Measurements from ENCODE around the gene PRSS35. TPM values are rescaled to one million over a fixed set of nuclear protein-coding genes. Genes with fewer than 3 reads are reported as not detected.

PRSS35 gene
- total and polyA plus RNA-seq, 2 of the 8 experiments (the other 6 are each of a cell fraction or from before 2014, with no cell fraction given): 1.3 to 2.9 TPM

DNA sequence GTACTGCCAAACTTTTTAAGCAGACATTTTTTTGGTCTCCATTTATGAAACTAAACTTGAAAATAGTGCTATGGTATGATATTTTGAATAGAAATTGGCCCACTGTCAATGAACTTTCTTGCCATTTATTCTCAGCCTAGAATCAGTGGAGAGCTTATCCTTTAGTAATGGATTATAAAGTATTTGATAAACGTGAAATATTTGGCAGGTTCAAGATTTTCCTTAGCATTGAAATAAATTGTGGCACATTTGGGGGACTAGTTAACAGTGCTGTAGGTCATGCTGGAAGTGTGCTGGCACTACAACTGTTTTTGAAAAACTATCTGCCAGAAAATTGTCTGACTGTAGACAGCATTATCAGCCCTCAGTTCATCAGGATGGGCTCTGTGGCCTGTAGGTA lies 2.1 kb downstream of the PRSS35 start:
- no peaks in the 10 kb centered on the region for H4K20me1 ChIP-seq (replicated peaks in 1 of 2; ENCODE audit: control insufficient read depth in 1 of 2, insufficient read depth in 2 of 2, low read length in 2 of 2)
- H2BK20ac ChIP-seq (ENCODE audit: low read length): no peak overlapping the region
- no peak overlapping the region for H3K4me2 ChIP-seq (ENCODE audit: insufficient read depth in 1 of 2, low read depth in 2 of 2, low read length in 2 of 2)
- peaks cover 0 to 4% (median 0%) of the 10 kb centered on the region in 4 experiments; a peak in 3 of 7 replicates for H3K4me1 ChIP-seq (replicated peaks in 1 of 4; ENCODE audit: control insufficient read depth in 3 of 4, insufficient read depth in 4 of 4, low read length in 3 of 4)
- H2BK5ac ChIP-seq (ENCODE audit: low read depth, low read length): no peak overlapping the region
- no peak overlapping the region for H3K18ac ChIP-seq (ENCODE audit: extremely low read depth, low read length)
- H3K4me3 ChIP-seq (ENCODE audit: extremely low read depth in 1 of 4, insufficient read depth in 2 of 4, low read depth in 3 of 4, low read length in 4 of 4): no peak overlapping the region
- no peak overlapping the region for H2AFZ ChIP-seq (ENCODE audit: low read length)
- H3K79me2 ChIP-seq (ENCODE audit: control insufficient read depth in 1 of 2, insufficient read depth in 2 of 2, low read length in 2 of 2): no peaks in the 10 kb centered on the region
- no peak overlapping the region for H2AK5ac ChIP-seq (ENCODE audit: low read depth, low read length)
- 81% methylated on average over 1 of the region's 1 CpG; no CpG with 5 or more reads in 1 of the 2 experiments for WGBS, 2 experiments (ENCODE audit: extremely low coverage in 1 of 2, insufficient coverage in 1 of 2, insufficient read length in 1 of 2, insufficient replicate concordance in 2 of 2, low coverage in 1 of 2, low lambda C conversion rate in 2 of 2, missing lambda C conversion rate in 1 of 2)
- H3K56ac ChIP-seq (replicated peaks; ENCODE audit: insufficient read length, low read depth, low read length): no peak overlapping the region
- H3K23ac ChIP-seq (ENCODE audit: insufficient read length): no peak overlapping the region
- H3K27ac ChIP-seq (ENCODE audit: low read depth, low read length): no peak overlapping the region
- no peaks in the 10 kb centered on the region for H3K79me1 ChIP-seq (ENCODE audit: low read depth, low read length)
- no peak overlapping the region for H4K8ac ChIP-seq (ENCODE audit: extremely low read depth, insufficient read depth, low read length)
- no peaks in the 10 kb centered on the region for H3K27me3 ChIP-seq (replicated peaks in 1 of 4; ENCODE audit: control insufficient read depth in 3 of 4, extremely low read depth in 1 of 4, insufficient read depth in 3 of 4, low read length in 3 of 4)
- H3K23me2 ChIP-seq (ENCODE audit: low read depth, low read length): peaks cover 10% of the 10 kb centered on the region
- no peaks in the 10 kb centered on the region for H3K9me3 ChIP-seq (ENCODE audit: insufficient read depth in 2 of 2, low read depth in 1 of 2, low read length in 1 of 2)
- H2BK15ac ChIP-seq (ENCODE audit: low read length): no peak overlapping the region
- no peak overlapping the region for H4K91ac ChIP-seq (replicated peaks; ENCODE audit: insufficient read length, low read length)
- no peak for TF ChIP-seq HDAC2 (IDR thresholded peaks at IDR 0.05; ENCODE audit: borderline replicate concordance in 1 of 2, low read depth in 2 of 2, low read length in 2 of 2)
- no peak for TF ChIP-seq TEAD4 (IDR thresholded peaks at IDR 0.05; ENCODE audit: low read depth, low read length)
- TF ChIP-seq CREB1 (IDR thresholded peaks at IDR 0.05): no peak
- TF ChIP-seq SAP30 (IDR thresholded peaks at IDR 0.05; ENCODE audit: insufficient read depth, insufficient replicate concordance, low read length): no peak
- no peak for TF ChIP-seq YY1 (IDR thresholded peaks at IDR 0.05; ENCODE audit: low read depth, low read length)
- TF ChIP-seq NANOG (IDR thresholded peaks at IDR 0.05; ENCODE audit: insufficient read depth, low read depth, low read length, poor library complexity, severe bottlenecking): no peak
- no peak overlapping the region for H4K5ac ChIP-seq (ENCODE audit: insufficient read length, low read depth, low read length)
- CTCF ChIA-PET (ENCODE audit: partially characterized antibody): interaction anchor here (0.6 to 15.4 kb wide), 34 partner anchors 8 to 448 kb away, joined by 3 to 310 read pairs (median 5); partner anchors contain the start of genes DOP1A and UBE3D
- POLR2A ChIA-PET (ENCODE audit: partially characterized antibody): no interaction called here
- no peak overlapping the region for H3K14ac ChIP-seq (ENCODE audit: insufficient read length)
- no peak overlapping the region for H2BK120ac ChIP-seq (replicated peaks; ENCODE audit: low read depth, low read length)
- no peak for DNase-seq (ENCODE audit: low read depth in 1 of 2, low spot score in 2 of 2)
- no peak overlapping the region for H2BK12ac ChIP-seq (ENCODE audit: low read depth, low read length)
- no peaks in the 10 kb centered on the region for H3K36me3 ChIP-seq (ENCODE audit: control insufficient read depth in 2 of 4, insufficient read depth in 4 of 4, low read length in 3 of 4)
- H3K4ac ChIP-seq (replicated peaks; ENCODE audit: insufficient read length, low read depth, low read length): no peak overlapping the region
- no peak overlapping the region for H3K9ac ChIP-seq (replicated peaks in 1 of 4; ENCODE audit: extremely low read depth in 1 of 4, low read depth in 3 of 4, low read length in 3 of 4)
- FAIRE-seq: no peak
